HG02852 (cell line): ENCODE results near the gene MID1.

Experiments used
- ATAC-seq: cut with Tn5 transposase; IDR thresholded peaks from one replicate; pipeline ENCODE4 v1.9.1; 2021; ENCODE audit warnings: mild to moderate bottlenecking, moderate library complexity; ENCODE audit not compliant: unreplicated experiment

MID1 gene

DNA sequence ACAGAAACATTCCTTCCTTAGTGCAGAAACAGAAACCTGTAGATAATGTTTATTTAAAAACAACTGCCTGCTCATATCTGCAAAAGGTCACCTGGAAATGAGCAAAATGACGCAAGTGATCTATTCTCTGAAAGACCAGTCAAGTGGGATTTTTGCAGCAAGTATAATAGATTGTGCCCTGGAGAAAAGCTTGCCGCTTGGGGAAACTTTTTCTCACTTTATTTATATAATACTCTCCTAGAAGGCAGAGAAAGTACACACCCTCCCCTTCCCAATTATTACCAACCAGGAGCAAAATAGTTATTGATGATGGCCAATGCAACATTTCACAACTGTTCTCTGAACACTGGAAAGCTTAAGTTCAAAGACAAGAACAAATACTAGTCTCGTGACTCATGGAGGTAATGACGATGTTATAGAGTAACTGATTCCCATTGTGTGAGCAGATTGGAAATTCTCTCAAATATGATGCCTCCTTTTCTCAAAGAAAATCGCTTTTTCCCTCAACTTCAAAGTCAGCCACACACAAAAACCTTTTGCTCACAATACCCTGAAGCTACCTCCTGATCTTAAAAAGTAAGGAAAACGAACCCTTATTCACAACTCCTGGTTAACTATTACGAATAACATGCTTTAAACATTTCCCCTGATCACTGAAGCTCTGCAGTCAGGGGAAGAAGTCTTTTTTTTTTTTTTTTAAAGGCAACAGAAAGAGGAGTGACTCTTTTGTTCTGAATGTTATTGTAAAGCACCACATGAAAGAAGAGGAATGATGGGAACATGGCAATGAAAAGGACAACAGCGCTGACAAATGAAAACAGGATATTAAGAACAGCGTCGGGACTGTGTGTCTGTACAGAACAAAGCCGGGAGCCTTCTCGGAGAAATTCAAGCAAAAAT is 41.0 kb downstream of the MID1 start:
- no peak for ATAC-seq

DNA sequence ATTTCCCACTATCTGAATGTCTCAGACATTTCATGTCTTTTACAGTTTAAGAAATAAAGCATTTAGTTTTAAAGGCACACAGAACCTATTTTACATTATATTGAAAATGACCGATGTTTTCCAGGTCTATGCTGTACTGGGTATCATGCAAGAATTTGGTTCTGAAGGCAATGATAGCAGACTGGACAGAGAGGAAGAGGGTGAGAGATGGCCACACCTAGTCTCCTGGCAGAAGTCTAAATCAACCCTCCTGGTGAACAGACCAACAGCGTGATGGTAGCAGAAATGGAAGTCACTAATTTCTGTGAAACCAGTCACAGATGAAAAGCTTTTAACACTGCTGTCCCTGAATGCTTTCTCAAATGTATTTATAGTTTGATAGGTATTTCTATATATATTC is 41.9 kb downstream of the MID1 start:
- ATAC-seq: no peak

GRCh38 chrX:10577853-10578252 is 42.5 kb downstream of the MID1 start:
- no peak for ATAC-seq

- no peak for ATAC-seq
Measured at GRCh38 chrX:10576777-10577447, 43.5 kb downstream of the MID1 start.

DNA sequence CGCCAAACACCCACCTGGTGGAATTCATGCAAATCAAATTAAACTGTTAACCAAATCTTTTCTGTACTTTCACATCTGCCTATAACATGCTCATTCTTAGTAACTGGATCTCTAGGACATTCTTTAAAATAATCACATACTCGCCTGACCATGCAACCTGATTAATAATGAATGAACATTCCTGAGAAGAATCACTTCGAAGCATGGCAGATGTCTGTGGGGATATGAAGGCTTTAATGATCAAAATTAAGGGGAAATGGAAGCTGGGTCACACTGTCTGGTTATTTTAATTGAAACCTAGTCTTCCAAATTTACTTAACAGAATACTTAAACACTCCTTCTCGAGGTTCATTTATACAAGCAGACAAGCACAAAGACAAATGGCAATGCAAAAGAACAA is 44.2 kb downstream of the MID1 start:
- ATAC-seq: no peak

GRCh38 chrX:10574663-10575062 is 45.7 kb downstream of the MID1 start:
- ATAC-seq: no peak

DNA sequence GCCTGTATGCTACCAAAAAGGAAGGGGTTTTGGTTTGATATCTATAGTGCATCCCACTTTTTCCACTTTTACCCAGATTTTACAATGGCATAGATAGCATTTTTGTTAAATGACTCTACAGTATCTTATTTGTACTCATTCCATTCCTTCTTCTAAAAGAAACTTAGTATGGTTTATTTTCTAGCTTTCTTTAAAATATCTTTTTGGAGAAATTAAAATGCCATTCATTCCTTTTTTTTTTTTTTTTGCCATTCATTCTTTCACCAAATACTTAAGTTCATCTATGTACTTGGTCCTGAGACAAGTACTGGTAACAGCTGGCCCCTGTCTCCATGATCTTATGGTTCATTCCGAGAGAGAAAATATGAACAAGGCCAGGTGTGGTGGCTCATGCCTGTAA is 49.1 kb downstream of the MID1 start:
- ATAC-seq: no peak

- ATAC-seq: no peak
Measured at GRCh38 chrX:10570601-10571000, 49.8 kb downstream of the MID1 start.

- peak; percentile 69 for ATAC-seq
Measured at GRCh38 chrX:10569946-10570345, 50.4 kb downstream of the MID1 start.

- no peak for ATAC-seq
Measured at GRCh38 chrX:10568428-10568827, 52.0 kb downstream of the MID1 start.

- ATAC-seq: no peak
Measured at GRCh38 chrX:10567136-10567535, 53.2 kb downstream of the MID1 start.

DNA sequence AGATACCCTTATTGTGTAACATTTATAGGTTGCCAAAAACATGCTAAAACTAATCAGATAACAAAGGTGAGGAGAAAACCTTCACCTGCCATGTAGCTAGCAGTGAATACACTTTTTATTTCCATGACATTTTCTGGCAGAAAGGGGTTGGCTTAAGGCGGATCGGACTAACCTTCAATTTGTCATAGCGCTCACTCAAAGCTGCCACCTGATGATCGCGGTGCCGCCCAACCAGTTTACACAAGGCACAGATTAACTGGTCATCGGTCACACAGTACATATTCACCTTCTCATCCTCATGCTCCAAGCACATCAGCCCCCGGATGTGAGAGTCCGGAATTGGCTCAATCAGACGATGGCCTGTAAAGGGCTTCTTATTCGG is 53.7 kb downstream of the MID1 start:
- ATAC-seq: no peak

DNA sequence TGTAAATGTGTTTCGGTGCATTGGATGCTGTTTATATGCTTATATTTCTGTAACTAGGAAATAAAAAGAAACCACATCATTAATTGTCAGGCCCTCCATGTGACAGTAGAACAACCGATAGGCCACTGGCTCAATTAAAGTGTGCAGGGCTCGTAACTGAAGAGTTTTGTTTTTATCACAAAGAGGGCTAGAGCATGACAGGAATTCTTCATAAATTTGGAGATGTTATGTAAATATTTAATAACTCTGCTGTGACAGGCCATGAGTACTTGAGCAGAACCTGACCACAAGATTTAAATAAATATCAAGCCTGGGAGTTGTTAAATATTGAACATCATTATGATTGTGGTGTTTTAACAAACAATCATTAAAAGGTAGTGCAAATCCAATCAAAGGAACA is 55.9 kb downstream of the MID1 start:
- no peak for ATAC-seq

GRCh38 chrX:10557166-10557565 is 63.2 kb downstream of the MID1 start:
- ATAC-seq: no peak

DNA sequence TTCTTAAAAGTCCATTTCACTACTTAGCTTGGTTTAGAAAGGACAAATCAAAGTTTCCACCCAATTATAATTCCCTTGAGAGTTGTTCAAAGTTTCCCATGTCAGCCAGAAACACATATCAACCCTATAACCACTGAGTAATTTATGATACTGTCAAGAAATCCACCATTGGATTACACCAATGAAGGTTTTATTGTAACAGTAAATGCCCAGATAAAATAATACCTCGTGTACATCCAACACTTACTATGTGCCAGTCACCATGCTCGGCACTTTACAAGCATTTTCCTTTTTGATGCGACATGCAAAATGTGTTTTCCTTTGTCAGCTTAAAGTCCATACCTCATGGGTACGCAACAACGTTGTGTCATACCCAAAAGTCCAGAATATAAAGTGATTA is 64.0 kb downstream of the MID1 start:
- ATAC-seq: no peak

GRCh38 chrX:10555846-10556245 is 64.5 kb downstream of the MID1 start:
- ATAC-seq: no peak

- ATAC-seq: no peak
Measured at GRCh38 chrX:10554612-10555270, 65.6 kb downstream of the MID1 start.

DNA sequence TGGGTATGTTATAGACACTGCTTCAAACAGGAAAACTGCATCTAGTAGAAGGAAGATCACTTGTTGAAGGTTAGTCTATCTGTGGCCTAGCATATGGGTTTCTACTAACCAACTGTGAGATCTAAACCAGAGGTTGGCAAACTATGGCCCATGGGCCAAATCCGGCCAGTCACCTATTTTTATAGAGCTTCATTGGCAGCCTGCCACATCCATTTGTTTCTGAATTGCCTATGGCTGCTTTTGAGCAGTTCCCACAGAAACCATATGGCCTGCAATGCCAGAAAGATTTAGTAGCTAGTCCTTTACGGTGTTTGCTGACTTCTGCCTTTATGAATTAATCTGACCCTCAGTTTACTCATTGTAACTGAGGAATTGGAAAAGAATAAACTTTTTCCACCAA is 71.1 kb downstream of the MID1 start:
- no peak for ATAC-seq

DNA sequence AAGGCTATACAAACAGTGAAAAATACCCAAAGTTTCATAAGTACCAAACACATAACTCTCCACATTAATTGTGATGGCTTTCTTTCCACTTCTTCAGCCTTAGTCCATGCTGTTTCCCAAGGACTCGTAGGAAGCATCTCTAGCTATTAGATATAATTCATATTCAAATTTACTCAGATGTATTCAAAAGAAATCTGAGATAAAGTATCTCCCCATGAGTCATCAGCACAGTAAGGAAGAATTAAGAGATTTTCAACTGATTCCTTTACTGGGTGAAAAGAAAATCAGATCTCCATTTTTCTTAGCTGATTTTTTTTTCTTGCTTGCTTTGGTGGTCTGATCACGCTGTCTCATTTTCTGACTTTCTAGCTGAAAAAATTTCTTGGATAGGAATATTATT is 71.7 kb downstream of the MID1 start:
- no peak for ATAC-seq

DNA sequence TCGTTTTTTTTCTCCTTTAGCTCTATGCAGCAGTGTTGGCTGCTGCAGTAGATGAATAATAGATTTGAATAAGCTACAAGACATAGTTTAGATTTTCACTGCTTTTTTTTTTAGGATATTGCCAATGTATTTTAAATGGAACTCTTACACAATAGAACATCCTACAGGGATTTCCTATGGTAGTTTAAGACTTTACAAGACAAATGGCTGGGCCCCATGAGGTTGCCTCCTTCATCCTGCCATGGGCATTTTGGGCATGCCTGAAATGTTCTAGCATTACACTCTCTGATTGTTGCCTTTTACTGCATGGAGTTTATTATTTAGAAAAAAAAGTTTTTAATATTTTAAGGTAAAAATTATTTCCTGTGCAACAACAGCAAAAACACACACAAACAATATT is 74.5 kb downstream of the MID1 start:
- no peak for ATAC-seq

DNA sequence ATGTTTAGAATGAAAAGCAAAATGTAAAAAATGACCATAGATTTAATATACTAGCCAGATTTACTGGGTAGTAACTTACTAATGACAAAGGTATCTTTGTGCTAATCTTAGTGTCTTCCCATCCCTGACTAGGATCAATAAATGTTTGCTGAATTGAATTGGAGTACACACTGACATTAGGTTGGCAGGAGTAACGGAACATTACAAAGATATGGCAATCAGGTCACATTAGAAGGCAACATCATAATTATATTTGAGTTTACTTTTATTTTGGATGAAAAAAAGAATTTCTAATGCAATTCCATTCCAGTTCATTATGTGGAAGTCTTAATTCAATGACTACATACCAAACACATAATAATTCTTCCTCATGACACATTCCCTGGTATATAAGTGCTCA is 77.8 kb downstream of the MID1 start:
- ATAC-seq: no peak

GRCh38 chrX:10538831-10539230 is 81.6 kb downstream of the MID1 start:
- no peak for ATAC-seq
